Endothelial cell of umbilical vein (primary cell): Measurements from ENCODE around the gene DCC. TPM values are rescaled to one million over a fixed set of nuclear protein-coding genes. Genes with fewer than 3 reads are reported as not detected.

ENCODE experiments used
- BruUV-seq: library from RNA; stranded (reverse); fragments of 400-500 nt; replicated peaks from 2 replicates; lab custom pipeline; 2021; lab: Mats Ljungman, UMichigan
- CTCF ChIA-PET: fragments of 300-600, 350-600 bp; sonication (Branson Sonifier 250); formaldehyde crosslinking; loops from one replicate; lab custom pipeline; 2021; ENCODE audit warnings: antibody characterized with exemption, inconsistent platforms; lab: Charles Lee
- POLR2A ChIA-PET: fragments of 300-600, 350-600 bp; sonication (Branson Sonifier 250); formaldehyde crosslinking; loops from one replicate; lab custom pipeline; 2021; ENCODE audit warnings: antibody characterized with exemption, inconsistent platforms; lab: Charles Lee
- DNase-seq: peaks from one replicate; pipeline ENCODE4 v3.0.0-alpha.2; 2011; ENCODE audit warnings: low read depth, low spot score
- FAIRE-seq: peaks from 2 replicates; lab custom pipeline; 2011; peaks lifted over from hg19 to GRCh38; lab: Jason Lieb, UNC
- H2AFZ ChIP-seq: 2 replicates; pipeline ENCODE4 v1.6.0; 2012; ENCODE audit warnings: low read depth, low read length, control low read depth, inconsistent platforms
- H3K27ac ChIP-seq: 2 replicates; pipeline ENCODE4 v1.5.1; 2011; ENCODE audit warnings: low read depth, mild to moderate bottlenecking, control low read depth, low read length, moderate library complexity; ENCODE audit not compliant: insufficient read depth
- H3K27me3 ChIP-seq, 2 experiments: 2 replicates each; pipeline versions ENCODE4 v1.6.0 to v1.6.1; 2011; ENCODE audit warnings: low read length in 2 of 2, mixed read lengths in 1 of 2; ENCODE audit not compliant: control insufficient read depth in 2 of 2, insufficient read depth in 2 of 2
- H3K36me3 ChIP-seq, 2 experiments: 2 replicates in 1 of 2; 3 replicates in 1 of 2; pipeline ENCODE4 v1.5.1; 2011; ENCODE audit warnings: low read length in 2 of 2, mild to moderate bottlenecking in 1 of 2, moderate library complexity in 1 of 2; ENCODE audit not compliant: control insufficient read depth in 2 of 2, insufficient read depth in 2 of 2; ENCODE audit errors: extremely low read depth in 1 of 2
- H3K4me1 ChIP-seq: 3 replicates; pipeline ENCODE4 v1.5.1; 2011; ENCODE audit warnings: mild to moderate bottlenecking, low read length; ENCODE audit not compliant: control insufficient read depth, insufficient read depth; ENCODE audit errors: extremely low read depth
- H3K4me2 ChIP-seq: 2 replicates; pipeline ENCODE4 v1.6.1; 2011; ENCODE audit warnings: low read length, control low read depth, mixed read lengths; ENCODE audit not compliant: insufficient read depth
- H3K4me3 ChIP-seq, 3 experiments: fragments of 200-600 bp in 1 of 3; sonication (generic), shearing (Covaris generic) in 1 of 3; replicated peaks in 1 of 3; 2 replicates each; pipeline ENCODE4 v1.5.1; 2011 to 2016; ENCODE audit warnings: control low read depth in 3 of 3, low read length in 3 of 3, mild to moderate bottlenecking in 2 of 3, inconsistent platforms in 1 of 3, low read depth in 1 of 3, moderate library complexity in 1 of 3; ENCODE audit not compliant: insufficient read depth in 1 of 3
- H3K79me2 ChIP-seq: 2 replicates; pipeline ENCODE4 v1.6.0; 2012; ENCODE audit warnings: low read length, inconsistent platforms; ENCODE audit not compliant: control insufficient read depth, insufficient read depth
- H3K9ac ChIP-seq: replicated peaks from 2 replicates; pipeline ENCODE3; 2011; ENCODE audit warnings: low read length, control low read depth; ENCODE audit not compliant: insufficient read depth; ENCODE audit errors: extremely low read depth
- H3K9me1 ChIP-seq: replicated peaks from 3 replicates; pipeline ENCODE4 v1.6.0; 2011; ENCODE audit warnings: mild to moderate bottlenecking, low read length; ENCODE audit not compliant: control insufficient read depth, insufficient read depth; ENCODE audit errors: extremely low read depth
- H3K9me3 ChIP-seq: replicated peaks from 2 replicates; pipeline ENCODE4 v1.5.1; 2012; ENCODE audit warnings: low read length, inconsistent platforms; ENCODE audit not compliant: control insufficient read depth, insufficient read depth
- H4K20me1 ChIP-seq: replicated peaks from 2 replicates; pipeline ENCODE3; 2011; ENCODE audit warnings: mild to moderate bottlenecking, low read length; ENCODE audit not compliant: control insufficient read depth, insufficient read depth; ENCODE audit errors: extremely low read depth
- CTCF ChIP-seq, 2 donors: IDR thresholded peaks; 1 replicate in 1 of 2; 2 replicates in 1 of 2; pipeline ENCODE4 v1.5.1; 2011; ENCODE audit warnings: low read length in 2 of 2, mild to moderate bottlenecking in 2 of 2, moderate library complexity in 2 of 2, control low read depth in 1 of 2, inconsistent platforms in 1 of 2, low read depth in 1 of 2; ENCODE audit not compliant: insufficient read depth in 1 of 2; ENCODE audit errors: extremely low read depth in 1 of 2
- EZH2 ChIP-seq: IDR thresholded peaks from 2 replicates; pipeline ENCODE4 v1.6.1; 2012; ENCODE audit warnings: borderline replicate concordance, low read depth, mild to moderate bottlenecking, moderate library complexity, low read length, inconsistent platforms; ENCODE audit not compliant: severe bottlenecking
- FOS ChIP-seq: IDR thresholded peaks from 2 replicates; pipeline ENCODE4 v1.6.1; 2011; ENCODE audit warnings: mild to moderate bottlenecking, low read length, moderate library complexity, borderline replicate concordance; ENCODE audit not compliant: insufficient read depth
- GATA2 ChIP-seq: IDR thresholded peaks from 2 replicates; pipeline ENCODE4 v1.7.0; 2011; ENCODE audit warnings: low read depth, mild to moderate bottlenecking, moderate library complexity, mixed read lengths, low read length; ENCODE audit not compliant: insufficient read length, insufficient read depth
- JUN ChIP-seq: IDR thresholded peaks from 2 replicates; pipeline ENCODE4 v1.6.1; 2011; ENCODE audit warnings: borderline replicate concordance, low read depth; ENCODE audit not compliant: insufficient read length, insufficient read depth
- MAX ChIP-seq: IDR thresholded peaks from 2 replicates; pipeline ENCODE4 v1.6.1; 2011; ENCODE audit not compliant: insufficient read depth, insufficient read length
- MYC ChIP-seq: IDR thresholded peaks from one replicate; pipeline ENCODE4 v1.6.1; 2011; ENCODE audit warnings: mild to moderate bottlenecking, low read depth, low read length
- POLR2A ChIP-seq: IDR thresholded peaks from 2 replicates; pipeline ENCODE4 v1.6.1; 2012; ENCODE audit warnings: low read depth, mild to moderate bottlenecking, control low read depth, low read length
- POLR2AphosphoS5 ChIP-seq: IDR thresholded peaks from 2 replicates; pipeline ENCODE4 v1.6.1; 2012; ENCODE audit warnings: low read depth, mild to moderate bottlenecking, control low read depth, low read length, moderate library complexity; ENCODE audit not compliant: insufficient read depth
- dilution Hi-C: fragments of 300-500 bp; cut with MboI; formaldehyde crosslinking; loops from one replicate; pipeline ENCODE4 v1.15.0; 2019; ENCODE audit warnings: low sequenced_read_pairs; ENCODE audit not compliant: extremely low pct_ligation_motif_present
- intact Hi-C: fragments of 100-400 bp; cut with micrococcal nuclease; formaldehyde crosslinking; loops from one replicate; pipeline ENCODE4 v1.10.0; 2022
- polyA plus RNA-seq, 4 experiments: library from polyadenylated mRNA; depleted of rRNA in 3 of 4; stranded (reverse) in 3 of 4; unstranded in 1 of 4; fragments of >200 nt; gene quantifications; 2 replicates each; pipeline versions ENCODE4 v1.2.1 to v1.2.3, GENCODE V29; 2011 to 2012; ENCODE audit warnings: missing spikeins in 1 of 4
- total RNA-seq: library from RNA; stranded (reverse); gene quantifications from 2 replicates; pipeline ENCODE4 v1.2.3, GENCODE V29; 2021

The DCC gene
- total and polyA plus RNA-seq, 2 donors (not counting 3 experiments of a cell fraction or from before 2014, with no cell fraction given) = not detected

- FAIRE-seq = no peak
- POLR2A ChIA-PET = no interaction called here
- BruUV-seq = no TSS peak
Observed at GRCh38 chr18:52468496-52468895, 128.5 kb downstream of the DCC start.

More at GRCh38 chr18:52468496-52468895, 128.5 kb downstream of the DCC start:
- Histone ChIP-seq H4K20me1 (no peaks in the 10 kb centered on the region), H3K27me3 (no peaks in the 10 kb centered on the region), H2AFZ (no peak overlapping the region), H3K79me2 (no peaks in the 10 kb centered on the region), H3K9me3 (no peaks in the 10 kb centered on the region), H3K27ac (no peak overlapping the region), H3K9ac (no peak overlapping the region), H3K36me3 (no peaks in the 10 kb centered on the region), H3K4me2 (no peak overlapping the region), H3K4me3 (no peak overlapping the region), H3K9me1 (no peaks in the 10 kb centered on the region), H3K4me1 (no peaks in the 10 kb centered on the region)
- CTCF ChIA-PET = no interaction called here
- TF ChIP-seq JUN = no peak
- TF ChIP-seq CTCF (IDR thresholded peaks at IDR 0.05; ENCODE audit: extremely low read depth in 1 of 2, insufficient read depth in 1 of 2, low read depth in 1 of 2, low read length in 2 of 2) = no peak
- TF ChIP-seq POLR2AphosphoS5 = no peak
- TF ChIP-seq POLR2A = no peak
- TF ChIP-seq GATA2 = no peak
- no peak for TF ChIP-seq MYC
- no peak for TF ChIP-seq FOS
- no peak for TF ChIP-seq EZH2
- no peak for TF ChIP-seq MAX
- dilution Hi-C loops = no loop called here
- intact Hi-C loops = no loop called here
- DNase-seq = no peak
